HepG2 (cell line): ENCODE data around the gene RRP36. TPM values are rescaled to one million over a fixed set of nuclear protein-coding genes. Genes with fewer than 3 reads are reported as not detected.

Source experiments
- EP300 ChIP-seq, 3 experiments: sonication (generic) in 1 of 3; formaldehyde crosslinking in 1 of 3; IDR thresholded peaks; 2 replicates each; pipeline versions ENCODE4 v1.5.1 to v1.6.1; 2011 to 2020; ENCODE audit warnings: low read depth in 2 of 3, low read length in 2 of 3, borderline replicate concordance in 1 of 3, improper control_type of control experiment in 1 of 3, mild to moderate bottlenecking in 1 of 3, missing genetic modification reagents in 1 of 3, moderate library complexity in 1 of 3
- GZF1 ChIP-seq: sonication (generic); formaldehyde crosslinking; IDR thresholded peaks from 2 replicates; pipeline ENCODE4 v1.5.1; 2020; ENCODE audit warnings: mild to moderate bottlenecking, missing genetic modification reagents
- KLF9 ChIP-seq: IDR thresholded peaks from 2 replicates; pipeline ENCODE4 v1.6.1; 2016; ENCODE audit warnings: low read depth
- MAFK ChIP-seq, 2 experiments: IDR thresholded peaks in 1 of 2; conservative IDR thresholded peaks in 1 of 2; 2 replicates each; pipeline ENCODE4 v1.6.1; 2011; ENCODE audit warnings: improper control_type of control experiment in 2 of 2, low read length in 2 of 2
- MAZ ChIP-seq, 2 experiments: sonication (generic) in 1 of 2; formaldehyde crosslinking in 1 of 2; IDR thresholded peaks; 2 replicates each; pipeline versions ENCODE4 v1.5.0 to v1.6.1; 2012 to 2020; ENCODE audit warnings: low read depth in 2 of 2, mild to moderate bottlenecking in 2 of 2, borderline replicate concordance in 1 of 2, improper control_type of control experiment in 1 of 2, low read length in 1 of 2, missing genetic modification reagents in 1 of 2, moderate library complexity in 1 of 2
- PATZ1 ChIP-seq: sonication (generic); formaldehyde crosslinking; IDR thresholded peaks from 2 replicates; pipeline ENCODE4 v1.4.0; 2020; ENCODE audit warnings: missing genetic modification reagents
- SSRP1 ChIP-seq: IDR thresholded peaks from 2 replicates; pipeline ENCODE4 v1.6.1; 2016; ENCODE audit warnings: control low read depth
- TFE3 ChIP-seq: IDR thresholded peaks from 2 replicates; pipeline ENCODE4 v1.6.1; 2016
- ZNF232 ChIP-seq: sonication (generic); formaldehyde crosslinking; IDR thresholded peaks from 2 replicates; pipeline ENCODE4 v1.4.0; 2020; ENCODE audit warnings: missing genetic modification reagents, borderline replicate concordance
- ZNF24 ChIP-seq: fragments of 450-650 bp; IDR thresholded peaks from 2 replicates; pipeline ENCODE4 v1.6.1; 2017; ENCODE audit warnings: antibody characterized with exemption, mild to moderate bottlenecking
- ZNF451 ChIP-seq: sonication (generic); formaldehyde crosslinking; IDR thresholded peaks from 2 replicates; pipeline ENCODE4 v1.5.0; 2020; ENCODE audit warnings: mild to moderate bottlenecking, missing genetic modification reagents
- polyA plus RNA-seq, 8 experiments: library from polyadenylated mRNA; depleted of rRNA in 3 of 8; stranded (reverse) in 7 of 8; unstranded in 1 of 8; fragments of >200 nt; fragmentation: Illumina TruSeq in 4 of 8; extraction: Trizol in 4 of 8; gene quantifications; 2 replicates each; pipeline versions ENCODE4 v1.2.1 to v1.2.3, GENCODE V29; 2011 to 2016; ENCODE audit warnings: low read depth in 4 of 8, missing spikeins in 1 of 8, mixed read lengths in 1 of 8; ENCODE audit not compliant: insufficient read depth in 1 of 8
- total RNA-seq, 5 experiments: library from RNA; depleted of rRNA; stranded (reverse); fragments of >200 nt; fragmentation: Illumina TruSeq; extraction: Trizol; gene quantifications; 2 replicates each; pipeline ENCODE4 v1.2.3, GENCODE V29; 2016; ENCODE audit warnings: low read depth in 1 of 5

Gene RRP36
- total and polyA plus RNA-seq, 2 of the 13 experiments (the other 11 are each of a cell fraction or from before 2014, with no cell fraction given), result 29.5 to 144 TPM

GRCh38 chr6:43007126-43007525 is 14.3 kb upstream of the RRP36 start (continued):
- TF ChIP-seq PATZ1 (CRISPR knock-in tag) (no peak), GZF1 (CRISPR knock-in tag) (no peak), ZNF232 (CRISPR knock-in tag) (no peak), SSRP1 (CRISPR knock-in tag) (no peak), MAZ (IDR thresholded peaks at IDR 0.05; ENCODE audit: borderline replicate concordance, low read depth, low read length) (no peak), MAZ (CRISPR knock-in tag; IDR thresholded peaks at IDR 0.05; ENCODE audit: low read depth) (no peak), KLF9 (CRISPR knock-in tag) (no peak), EP300 (IDR thresholded peaks at IDR 0.05; ENCODE audit: low read depth in 2 of 2, low read length in 2 of 2) (no peak), EP300 (CRISPR knock-in tag; IDR thresholded peaks at IDR 0.05; ENCODE audit: borderline replicate concordance) (no peak), MAFK (conservative IDR thresholded peaks at IDR 0.05 in 1 of 2, IDR thresholded peaks at IDR 0.05 in 1 of 2; ENCODE audit: low read length in 2 of 2) (no peak), ZNF451 (CRISPR knock-in tag) (no peak), ZNF24 (no peak), TFE3 (no peak)
